GM12801 (cell line): Measurements from ENCODE around the gene DDX17.

ENCODE experiments used
- CTCF ChIP-seq: IDR thresholded peaks from one replicate; pipeline ENCODE4 v1.5.1; 2011; ENCODE audit warnings: control low read depth; ENCODE audit not compliant: insufficient read length; ENCODE audit errors: extremely low read depth

DDX17 gene

GRCh38 chr22:38506118-38506962 lies at the start of gene DDX17:
TSS of gene DDX17 (minus strand) at chr22:38506311.
- no peak for TF ChIP-seq CTCF

GRCh38 chr22:38554281-38554680 lies 48.2 kb upstream of the DDX17 start:
- no peak for TF ChIP-seq CTCF

GRCh38 chr22:38549101-38549894 lies 43.2 kb upstream of the DDX17 start:
- TF ChIP-seq CTCF: no peak

GRCh38 chr22:38540701-38541100 lies 34.6 kb upstream of the DDX17 start:
- TF ChIP-seq CTCF: no peak

- no peak for TF ChIP-seq CTCF
These were observed 25.3 kb upstream of the DDX17 start for GRCh38 chr22:38531251-38531938.

- TF ChIP-seq CTCF: no peak
These were observed 18.3 kb upstream of the DDX17 start for GRCh38 chr22:38524429-38524828.

- TF ChIP-seq CTCF: no peak
These were observed 17.4 kb upstream of the DDX17 start for GRCh38 chr22:38523479-38523878.
